K562 (cell line): ENCODE data around the gene VSTM1. TPM values are rescaled to one million over a fixed set of nuclear protein-coding genes. Genes with fewer than 3 reads are reported as not detected.

Experiments used
- BCOR ChIP-seq: fragments of 450-650 bp; IDR thresholded peaks from 2 replicates; pipeline ENCODE4 v1.6.1; 2016
- CHD1 ChIP-seq: fragments of 200-600 bp; sonication (generic); IDR thresholded peaks from one replicate; pipeline ENCODE4 v1.6.1; 2012; ENCODE audit warnings: mild to moderate bottlenecking, moderate library complexity, low read length, inconsistent platforms
- CHD4 ChIP-seq: fragments of 200-600 bp; sonication (generic); IDR thresholded peaks from 3 replicates; pipeline ENCODE4 v1.6.1; 2012; ENCODE audit warnings: low read depth, mild to moderate bottlenecking, mixed read lengths, low read length, inconsistent platforms; ENCODE audit not compliant: insufficient read depth, insufficient replicate concordance, poor library complexity, severe bottlenecking
- HNRNPLL ChIP-seq: fragments of 200-400 bp; formaldehyde crosslinking; IDR thresholded peaks from 2 replicates; pipeline ENCODE4 v1.6.1; 2017; ENCODE audit warnings: low read length, low read depth, mild to moderate bottlenecking; ENCODE audit not compliant: poor library complexity, severe bottlenecking
- KLF16 ChIP-seq: IDR thresholded peaks from 2 replicates; pipeline ENCODE4 v1.6.1; 2016; ENCODE audit warnings: antibody characterized with exemption
- POLR2AphosphoS2 ChIP-seq: IDR thresholded peaks from 2 replicates; pipeline ENCODE4 v1.6.1; 2012; ENCODE audit warnings: low read length, improper control_type of control experiment
- RBM25 ChIP-seq: fragments of 200-400 bp; formaldehyde crosslinking; IDR thresholded peaks from 2 replicates; pipeline ENCODE4 v1.6.1; 2018; ENCODE audit warnings: low read length, low read depth, moderate library complexity; ENCODE audit not compliant: severe bottlenecking
- SIN3A ChIP-seq, 2 experiments: fragments of 150-350 bp in 1 of 2; IDR thresholded peaks; 2 replicates each; pipeline ENCODE4 v1.6.1; 2011 to 2016; ENCODE audit warnings: borderline replicate concordance in 2 of 2, low read depth in 2 of 2, low read length in 2 of 2, mild to moderate bottlenecking in 2 of 2, moderate library complexity in 2 of 2; ENCODE audit not compliant: control insufficient read depth in 1 of 2
- TAF9B ChIP-seq: fragments of 450-650 bp; IDR thresholded peaks from 2 replicates; pipeline ENCODE4 v1.6.1; 2018; ENCODE audit warnings: mild to moderate bottlenecking; ENCODE audit not compliant: partially characterized antibody
- THRAP3 ChIP-seq: fragments of 450-650 bp; IDR thresholded peaks from 2 replicates; pipeline ENCODE4 v1.6.1; 2016; ENCODE audit warnings: mild to moderate bottlenecking, inconsistent platforms, borderline replicate concordance
- ZBTB12 ChIP-seq: fragments of 250-450 bp; sonication (Bioruptor Pico); IDR thresholded peaks from 2 replicates; pipeline ENCODE4 v1.4.0; 2020
- ZNF41 ChIP-seq: fragments of 250-450 bp; sonication (Bioruptor Pico); conservative IDR thresholded peaks from 2 replicates; pipeline ENCODE4 v1.4.0; 2020; ENCODE audit warnings: mild to moderate bottlenecking
- ZNF830 ChIP-seq: fragments of 250-450 bp; sonication (Bioruptor Pico); IDR thresholded peaks from 2 replicates; pipeline ENCODE4 v1.5.0; 2021; ENCODE audit warnings: mild to moderate bottlenecking
- polyA plus RNA-seq, 8 experiments: library from polyadenylated mRNA; depleted of rRNA in 4 of 8; stranded (reverse) in 5 of 8; unstranded in 3 of 8; fragments of >200 nt; fragmentation: Nextera tagmentation in 2 of 8; fragmentation: Illumina TruSeq in 1 of 8; extraction: Ambion mirVana in 2 of 8; extraction: Trizol in 1 of 8; gene quantifications; 2 replicates each; pipeline versions ENCODE4 v1.2.1 to v1.2.3, GENCODE V29; 2011 to 2014; ENCODE audit warnings: inconsistent platforms in 1 of 8, missing spikeins in 1 of 8
- total RNA-seq, 7 experiments: library from RNA; depleted of rRNA in 6 of 7; stranded (reverse); fragments of >200 nt in 6 of 7; fragmentation: Illumina TruSeq in 2 of 7; extraction: Trizol in 2 of 7; gene quantifications; 2 replicates each; pipeline versions ENCODE4 v1.2.1 to v1.2.3, GENCODE V29; 2011 to 2021; ENCODE audit warnings: low replicate concordance in 1 of 7
- TF ChIP-seq, protein P1 (sequence below): fragments of 250-450 bp; sonication (Bioruptor Pico); IDR thresholded peaks from 2 replicates; pipeline ENCODE4 v1.8.0; 2021; ENCODE audit warnings: borderline replicate concordance, mild to moderate bottlenecking, moderate library complexity; ENCODE audit not compliant: poor library complexity, severe bottlenecking
- TF ChIP-seq, protein P2 (sequence below), 3 experiments: fragments of 200-800 bp in 1 of 3; sonication (Bioruptor generic) in 1 of 3; sonication (generic) in 1 of 3; formaldehyde crosslinking in 1 of 3; IDR thresholded peaks; 2 replicates each; pipeline versions ENCODE4 v1.6.1 to v1.8.0; 2016 to 2022; ENCODE audit warnings: mild to moderate bottlenecking in 2 of 3, missing compliant biosample characterization in 2 of 3, missing genetic modification characterization in 2 of 3, missing genetic modification reagents in 1 of 3
- TF ChIP-seq, protein P3 (sequence below): fragments of 450-650 bp; formaldehyde crosslinking; IDR thresholded peaks from 2 replicates; pipeline ENCODE4 v1.4.0; 2020; ENCODE audit warnings: mild to moderate bottlenecking
- TF ChIP-seq, protein P4 (sequence below): fragments of 450-650 bp; IDR thresholded peaks from 2 replicates; pipeline ENCODE4 v1.6.1; 2016; ENCODE audit warnings: mild to moderate bottlenecking
- TF ChIP-seq, protein P5 (sequence below): fragments of 450-650 bp; formaldehyde crosslinking; IDR thresholded peaks from 2 replicates; pipeline ENCODE4 v1.4.0; 2022; ENCODE audit warnings: missing genetic modification characterization

Gene VSTM1
- total and polyA plus RNA-seq, 9 of the 15 experiments (the other 6 are each of a cell fraction or from before 2014, with no cell fraction given) = not detected

DNA sequence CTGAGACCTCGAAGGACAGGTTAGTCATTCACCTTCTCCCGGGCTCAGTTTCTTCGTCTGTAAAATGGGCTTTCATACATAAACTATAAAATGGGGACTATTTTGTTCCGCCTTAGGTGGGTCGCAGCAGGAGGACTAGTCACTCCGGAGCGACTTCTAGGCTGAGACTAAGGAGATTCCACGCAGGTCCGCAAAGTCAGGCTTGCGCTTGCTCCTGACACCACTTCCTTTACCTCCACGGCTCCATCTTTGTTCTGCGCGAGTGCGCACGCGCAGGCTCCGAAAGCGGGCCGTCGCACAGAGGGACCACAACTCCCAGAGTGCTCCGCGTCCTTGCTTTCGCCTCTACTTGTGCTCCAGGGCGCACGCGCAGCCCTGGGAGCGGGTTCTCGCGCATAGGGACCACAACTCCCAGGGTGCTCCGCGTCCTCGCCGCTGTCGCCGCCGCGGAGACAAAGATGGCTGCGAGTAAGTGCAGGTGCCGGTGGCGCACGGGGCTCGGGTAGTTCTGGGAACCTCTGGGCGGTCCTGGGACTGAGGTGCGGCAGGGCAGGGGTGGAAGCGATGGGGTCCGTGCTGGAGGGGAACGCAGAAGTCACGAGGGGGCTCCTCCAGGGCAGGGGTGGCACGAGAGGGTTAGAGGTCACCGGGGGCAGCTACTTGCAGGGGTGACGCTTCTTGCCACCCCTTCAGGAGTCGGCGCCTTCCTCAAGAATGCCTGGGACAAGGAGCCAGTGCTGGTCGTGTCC, 38.9 kb upstream of the VSTM1 start, which contains the start of gene NDUFA3 (continued):
- TF ChIP-seq, protein P1, sequence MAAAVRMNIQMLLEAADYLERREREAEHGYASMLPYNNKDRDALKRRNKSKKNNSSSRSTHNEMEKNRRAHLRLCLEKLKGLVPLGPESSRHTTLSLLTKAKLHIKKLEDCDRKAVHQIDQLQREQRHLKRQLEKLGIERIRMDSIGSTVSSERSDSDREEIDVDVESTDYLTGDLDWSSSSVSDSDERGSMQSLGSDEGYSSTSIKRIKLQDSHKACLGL (CRISPR knock-in tag) = no peak
- TF ChIP-seq ZNF830 (0 out of 2 replicates have a peak, but pooled peaks have one; percentile 63), CHD1 (no peak), KLF16 (no peak), ZNF41 (no peak), BCOR (peak; percentile 100), SIN3A (IDR thresholded peaks at IDR 0.05; ENCODE audit: borderline replicate concordance in 2 of 2, control insufficient read depth in 1 of 2, low read depth in 2 of 2, low read length in 2 of 2) (peak in 1 of 2 experiments; percentile 87; a peak in 1 of 4 replicates), CHD4 (peak; percentile 100), THRAP3 (no peak), TAF9B (peak; percentile 83), POLR2AphosphoS2 (no peak), RBM25 (peak; percentile 97), ZBTB12 (CRISPR knock-in tag) (peak; percentile 56; the same call in 1 of the 2 replicates), HNRNPLL (no peak)
- TF ChIP-seq, protein P2, sequence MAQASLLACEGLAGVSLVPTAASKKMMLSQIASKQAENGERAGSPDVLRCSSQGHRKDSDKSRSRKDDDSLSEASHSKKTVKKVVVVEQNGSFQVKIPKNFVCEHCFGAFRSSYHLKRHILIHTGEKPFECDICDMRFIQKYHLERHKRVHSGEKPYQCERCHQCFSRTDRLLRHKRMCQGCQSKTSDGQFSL (CRISPR knock-in tag; IDR thresholded peaks at IDR 0.05) = peak; percentile 19; the same call in 1 of the 2 replicates
- TF ChIP-seq, protein P2 (tag; IDR thresholded peaks at IDR 0.05) = no peak
- TF ChIP-seq, protein P3, sequence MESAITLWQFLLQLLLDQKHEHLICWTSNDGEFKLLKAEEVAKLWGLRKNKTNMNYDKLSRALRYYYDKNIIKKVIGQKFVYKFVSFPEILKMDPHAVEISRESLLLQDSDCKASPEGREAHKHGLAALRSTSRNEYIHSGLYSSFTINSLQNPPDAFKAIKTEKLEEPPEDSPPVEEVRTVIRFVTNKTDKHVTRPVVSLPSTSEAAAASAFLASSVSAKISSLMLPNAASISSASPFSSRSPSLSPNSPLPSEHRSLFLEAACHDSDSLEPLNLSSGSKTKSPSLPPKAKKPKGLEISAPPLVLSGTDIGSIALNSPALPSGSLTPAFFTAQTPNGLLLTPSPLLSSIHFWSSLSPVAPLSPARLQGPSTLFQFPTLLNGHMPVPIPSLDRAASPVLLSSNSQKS (CRISPR knock-in tag) = no peak
- TF ChIP-seq, protein P4, sequence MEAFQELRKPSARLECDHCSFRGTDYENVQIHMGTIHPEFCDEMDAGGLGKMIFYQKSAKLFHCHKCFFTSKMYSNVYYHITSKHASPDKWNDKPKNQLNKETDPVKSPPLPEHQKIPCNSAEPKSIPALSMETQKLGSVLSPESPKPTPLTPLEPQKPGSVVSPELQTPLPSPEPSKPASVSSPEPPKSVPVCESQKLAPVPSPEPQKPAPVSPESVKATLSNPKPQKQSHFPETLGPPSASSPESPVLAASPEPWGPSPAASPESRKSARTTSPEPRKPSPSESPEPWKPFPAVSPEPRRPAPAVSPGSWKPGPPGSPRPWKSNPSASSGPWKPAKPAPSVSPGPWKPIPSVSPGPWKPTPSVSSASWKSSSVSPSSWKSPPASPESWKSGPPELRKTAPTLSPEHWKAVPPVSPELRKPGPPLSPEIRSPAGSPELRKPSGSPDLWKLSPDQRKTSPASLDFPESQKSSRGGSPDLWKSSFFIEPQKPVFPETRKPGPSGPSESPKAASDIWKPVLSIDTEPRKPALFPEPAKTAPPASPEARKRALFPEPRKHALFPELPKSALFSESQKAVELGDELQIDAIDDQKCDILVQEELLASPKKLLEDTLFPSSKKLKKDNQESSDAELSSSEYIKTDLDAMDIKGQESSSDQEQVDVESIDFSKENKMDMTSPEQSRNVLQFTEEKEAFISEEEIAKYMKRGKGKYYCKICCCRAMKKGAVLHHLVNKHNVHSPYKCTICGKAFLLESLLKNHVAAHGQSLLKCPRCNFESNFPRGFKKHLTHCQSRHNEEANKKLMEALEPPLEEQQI = no peak
- TF ChIP-seq, protein P5, sequence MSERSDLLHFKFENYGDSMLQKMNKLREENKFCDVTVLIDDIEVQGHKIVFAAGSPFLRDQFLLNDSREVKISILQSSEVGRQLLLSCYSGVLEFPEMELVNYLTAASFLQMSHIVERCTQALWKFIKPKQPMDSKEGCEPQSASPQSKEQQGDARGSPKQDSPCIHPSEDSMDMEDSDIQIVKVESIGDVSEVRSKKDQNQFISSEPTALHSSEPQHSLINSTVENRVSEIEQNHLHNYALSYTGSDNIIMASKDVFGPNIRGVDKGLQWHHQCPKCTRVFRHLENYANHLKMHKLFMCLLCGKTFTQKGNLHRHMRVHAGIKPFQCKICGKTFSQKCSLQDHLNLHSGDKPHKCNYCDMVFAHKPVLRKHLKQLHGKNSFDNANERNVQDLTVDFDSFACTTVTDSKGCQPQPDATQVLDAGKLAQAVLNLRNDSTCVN (CRISPR knock-in tag) = no peak
